Thoracic aorta (tissue), 2 donors: ENCODE data around the gene TAC3. TPM values are rescaled to one million over a fixed set of nuclear protein-coding genes. Genes with fewer than 3 reads are reported as not detected.

ENCODE experiments used
- ATAC-seq: fragments of 150-250 bp; one replicate; pipeline ENCODE4 v1.8.0; 2017; ENCODE audit warnings: low read depth; ENCODE audit not compliant: insufficient number of reproducible peaks, low FRiP score
- DNase-seq: peaks from one replicate; pipeline ENCODE4 v3.0.0-alpha.2; 2020; ENCODE audit warnings: low spot score
- H3K27ac ChIP-seq, 2 donors: fragments of 200-600 bp; sonication (generic); 1 replicate in 1 of 2; 2 replicates in 1 of 2; pipeline ENCODE4 v1.5.1; 2016; ENCODE audit warnings: mild to moderate bottlenecking in 2 of 2, moderate library complexity in 2 of 2
- H3K27me3 ChIP-seq: fragments of 200-600 bp; sonication (generic); replicated peaks from 2 replicates; pipeline ENCODE4 v1.6.0; 2016; ENCODE audit warnings: mild to moderate bottlenecking; ENCODE audit not compliant: insufficient read depth
- H3K36me3 ChIP-seq: fragments of 200-600 bp; sonication (generic); one replicate; pipeline ENCODE4 v1.5.1; 2016
- H3K4me1 ChIP-seq, 2 donors: fragments of 200-600 bp; sonication (generic); 1 replicate in 1 of 2; 2 replicates in 1 of 2; pipeline versions ENCODE4 v1.5.1 to v1.6.0; 2016; ENCODE audit warnings: low read depth in 2 of 2, mild to moderate bottlenecking in 1 of 2; ENCODE audit not compliant: control insufficient read depth in 1 of 2
- H3K4me3 ChIP-seq: fragments of 200-600 bp; sonication (generic); 2 replicates; pipeline ENCODE4 v1.5.1; 2016; ENCODE audit warnings: mild to moderate bottlenecking
- H3K9me3 ChIP-seq: fragments of 200-600 bp; sonication (generic); 2 replicates; pipeline ENCODE4 v1.5.1; 2016
- total RNA-seq, 2 donors: library from RNA; depleted of rRNA; stranded (reverse); fragments of >200 nt; gene quantifications; one replicate each; pipeline versions ENCODE4 v1.1.0 to v1.2.3, GENCODE V29; 2016
- TF ChIP-seq, protein P1 (sequence below): fragments of 200-600 bp; sonication (generic); IDR thresholded peaks from one replicate; pipeline ENCODE4 v1.5.1; 2019; ENCODE audit warnings: antibody characterized with exemption

Gene TAC3
- total RNA-seq, 2 donors from 2014 or later, result not detected

DNA sequence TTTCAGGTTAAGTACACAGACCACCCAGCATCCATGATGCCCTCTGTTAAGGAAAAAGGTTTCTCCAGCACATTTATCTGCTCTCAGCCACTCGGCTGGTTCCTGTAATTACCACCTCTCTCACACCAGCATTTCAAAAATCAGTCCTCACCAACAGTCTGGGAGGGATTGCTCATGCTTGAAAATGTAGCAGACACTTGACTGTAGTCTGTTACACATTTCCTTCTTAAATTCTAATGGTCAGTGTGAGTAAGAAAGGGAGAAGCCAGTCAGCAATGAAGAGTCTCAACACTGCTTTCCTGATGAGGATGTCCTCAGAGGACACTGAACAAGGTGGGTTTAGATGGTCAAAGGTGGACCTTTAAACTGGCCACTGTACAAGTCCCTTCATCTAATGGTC lies 15.9 kb downstream of the TAC3 start:
- Histone ChIP-seq H3K27me3 (no peaks in the 10 kb centered on the region), H3K4me3 (no peak overlapping the region), H3K27ac (no peak overlapping the region), H3K4me1 (peaks cover 6 to 8% of the 10 kb centered on the region in 2 donors), H3K9me3 (no peaks in the 10 kb centered on the region), H3K36me3 (peaks cover 25% of the 10 kb centered on the region)
- TF ChIP-seq, protein P1, sequence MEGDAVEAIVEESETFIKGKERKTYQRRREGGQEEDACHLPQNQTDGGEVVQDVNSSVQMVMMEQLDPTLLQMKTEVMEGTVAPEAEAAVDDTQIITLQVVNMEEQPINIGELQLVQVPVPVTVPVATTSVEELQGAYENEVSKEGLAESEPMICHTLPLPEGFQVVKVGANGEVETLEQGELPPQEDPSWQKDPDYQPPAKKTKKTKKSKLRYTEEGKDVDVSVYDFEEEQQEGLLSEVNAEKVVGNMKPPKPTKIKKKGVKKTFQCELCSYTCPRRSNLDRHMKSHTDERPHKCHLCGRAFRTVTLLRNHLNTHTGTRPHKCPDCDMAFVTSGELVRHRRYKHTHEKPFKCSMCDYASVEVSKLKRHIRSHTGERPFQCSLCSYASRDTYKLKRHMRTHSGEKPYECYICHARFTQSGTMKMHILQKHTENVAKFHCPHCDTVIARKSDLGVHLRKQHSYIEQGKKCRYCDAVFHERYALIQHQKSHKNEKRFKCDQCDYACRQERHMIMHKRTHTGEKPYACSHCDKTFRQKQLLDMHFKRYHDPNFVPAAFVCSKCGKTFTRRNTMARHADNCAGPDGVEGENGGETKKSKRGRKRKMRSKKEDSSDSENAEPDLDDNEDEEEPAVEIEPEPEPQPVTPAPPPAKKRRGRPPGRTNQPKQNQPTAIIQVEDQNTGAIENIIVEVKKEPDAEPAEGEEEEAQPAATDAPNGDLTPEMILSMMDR, result no peak
- no peak for DNase-seq
- ATAC-seq, result no peak

DNA sequence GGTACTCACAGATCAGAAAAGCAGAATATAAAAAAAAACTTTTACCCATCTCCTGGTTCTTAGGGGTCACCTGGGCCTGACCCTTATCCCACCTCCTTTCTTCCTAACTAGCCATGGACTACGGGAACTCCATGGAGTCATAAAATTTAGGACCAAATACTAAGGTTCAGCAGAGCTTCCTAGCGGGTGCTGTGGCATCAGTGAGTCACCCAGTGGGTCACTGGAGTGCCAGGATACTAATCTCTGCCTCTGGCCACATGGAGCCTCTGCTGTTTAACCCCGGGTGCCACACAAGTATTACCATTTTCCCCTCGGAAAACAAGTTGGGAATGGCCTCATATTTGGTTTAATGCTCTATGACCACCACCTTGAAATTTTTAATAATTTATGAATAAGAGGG lies 16.9 kb downstream of the TAC3 start:
- Histone ChIP-seq H3K27me3 (no peaks in the 10 kb centered on the region), H3K4me1 (peaks cover 0 to 4% of the 10 kb centered on the region in 2 donors), H3K9me3 (no peaks in the 10 kb centered on the region), H3K27ac (no peak overlapping the region), H3K4me3 (no peak overlapping the region), H3K36me3 (peaks cover 24% of the 10 kb centered on the region)
- TF ChIP-seq, protein P1, result no peak
- DNase-seq (no peak), ATAC-seq (no peak)

DNA sequence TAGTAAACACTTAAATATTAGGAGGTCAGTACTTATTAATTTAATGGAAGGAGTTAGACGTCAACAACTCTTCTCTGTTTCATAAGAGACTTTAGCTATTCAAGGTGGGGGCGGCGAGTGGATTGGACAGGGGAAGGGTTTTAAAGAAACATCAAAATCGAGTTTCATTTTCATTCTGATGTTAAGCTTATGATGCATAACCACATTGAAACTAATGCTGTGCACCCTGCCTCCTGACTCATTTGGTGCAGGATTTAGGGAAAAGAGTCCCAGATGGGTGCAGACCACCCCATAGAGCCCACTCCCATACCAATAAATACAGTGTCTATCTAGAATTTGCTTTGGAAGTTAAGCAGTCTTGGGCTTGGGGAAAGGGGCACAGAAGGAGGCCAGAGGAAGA lies 17.3 kb downstream of the TAC3 start:
- peaks cover 0 to 4% of the 10 kb centered on the region in 2 donors for H3K4me1 ChIP-seq
- DNase-seq, result no peak
- no peak overlapping the region for H3K4me3 ChIP-seq
- H3K27ac ChIP-seq, result no peak overlapping the region
- ATAC-seq, result no peak
- H3K9me3 ChIP-seq, result no peaks in the 10 kb centered on the region
- peaks cover 19% of the 10 kb centered on the region for H3K36me3 ChIP-seq
- no peaks in the 10 kb centered on the region for H3K27me3 ChIP-seq
- TF ChIP-seq, protein P1, result no peak

DNA sequence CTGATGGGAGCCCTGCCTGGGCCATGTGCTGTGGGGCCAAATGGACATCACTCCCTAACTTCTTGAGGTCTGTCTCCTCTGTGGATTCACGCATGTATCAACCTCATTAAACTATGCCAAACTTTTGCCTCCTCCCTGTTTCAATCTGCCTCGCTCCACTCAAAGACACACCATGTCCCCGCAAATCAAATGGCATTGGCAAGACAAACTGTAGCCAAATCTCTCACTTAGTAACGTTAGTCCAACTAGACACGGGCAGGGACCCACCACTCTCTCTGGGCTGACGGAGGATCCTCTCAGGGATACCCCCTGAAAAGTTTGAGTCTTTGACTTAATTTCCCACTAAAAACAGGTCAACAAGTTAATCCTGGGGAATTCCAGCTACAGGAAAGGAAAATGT lies 18.0 kb downstream of the TAC3 start:
- Histone ChIP-seq H3K27me3 (no peaks in the 10 kb centered on the region), H3K36me3 (peaks cover 14% of the 10 kb centered on the region), H3K27ac (no peak overlapping the region), H3K4me1 (peaks cover 0 to 4% of the 10 kb centered on the region in 2 donors), H3K9me3 (no peaks in the 10 kb centered on the region), H3K4me3 (no peak overlapping the region)
- ATAC-seq (no peak), DNase-seq (no peak)
- TF ChIP-seq, protein P1, result no peak

DNA sequence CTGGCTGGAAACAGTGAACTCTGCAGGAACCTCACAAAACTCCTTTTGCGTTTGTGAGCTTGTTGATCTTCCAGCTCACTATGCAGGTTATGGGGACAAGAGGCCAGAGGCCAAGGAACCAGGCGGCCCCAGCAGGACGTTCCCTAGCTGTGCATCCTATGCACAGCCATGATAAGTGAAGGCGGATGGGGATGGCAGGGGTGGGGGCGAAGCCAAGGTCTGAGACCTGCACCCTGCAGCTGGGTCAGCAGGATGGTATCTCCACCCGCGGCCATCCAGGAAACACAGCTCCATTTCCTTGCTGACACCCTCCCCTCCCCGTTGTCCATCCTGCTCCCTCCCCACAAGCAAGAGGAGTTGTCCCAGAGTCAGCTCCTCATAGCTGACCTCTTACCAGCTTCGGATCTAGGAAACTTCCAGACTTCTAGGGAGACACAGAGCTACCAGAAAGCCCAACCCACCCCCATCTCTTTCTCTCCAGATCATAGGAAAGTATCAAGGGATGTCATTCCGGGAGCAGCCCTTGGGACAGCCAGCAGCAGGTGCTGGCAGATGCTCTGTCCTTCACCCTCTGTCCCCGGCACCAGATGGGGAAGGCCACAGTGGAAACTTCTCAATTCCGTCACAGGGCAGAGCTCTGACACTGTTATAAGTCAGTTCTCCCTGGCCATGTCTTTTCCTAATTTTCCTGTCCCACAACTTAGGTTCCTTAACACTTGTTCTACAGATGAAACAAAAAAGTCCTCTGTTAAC lies 19.4 kb downstream of the TAC3 start:
- ATAC-seq, result no peak
- TF ChIP-seq, protein P1, result no peak
- Histone ChIP-seq H3K27me3 (no peaks in the 10 kb centered on the region), H3K36me3 (peaks cover 3% of the 10 kb centered on the region), H3K27ac (no peak overlapping the region), H3K4me1 (peaks cover 0 to under 1% of the 10 kb centered on the region in 2 donors), H3K9me3 (no peaks in the 10 kb centered on the region), H3K4me3 (no peak overlapping the region)
- DNase-seq, result no peak
